HG02852 (cell line): ENCODE data around the gene NUDT1.

Experiments used
- ATAC-seq: cut with Tn5 transposase; IDR thresholded peaks from one replicate; pipeline ENCODE4 v1.9.1; 2021; ENCODE audit warnings: mild to moderate bottlenecking, moderate library complexity; ENCODE audit not compliant: unreplicated experiment

NUDT1 gene

GRCh38 chr7:2222516-2222915 lies 19.5 kb upstream of the NUDT1 start:
- no peak for ATAC-seq

DNA sequence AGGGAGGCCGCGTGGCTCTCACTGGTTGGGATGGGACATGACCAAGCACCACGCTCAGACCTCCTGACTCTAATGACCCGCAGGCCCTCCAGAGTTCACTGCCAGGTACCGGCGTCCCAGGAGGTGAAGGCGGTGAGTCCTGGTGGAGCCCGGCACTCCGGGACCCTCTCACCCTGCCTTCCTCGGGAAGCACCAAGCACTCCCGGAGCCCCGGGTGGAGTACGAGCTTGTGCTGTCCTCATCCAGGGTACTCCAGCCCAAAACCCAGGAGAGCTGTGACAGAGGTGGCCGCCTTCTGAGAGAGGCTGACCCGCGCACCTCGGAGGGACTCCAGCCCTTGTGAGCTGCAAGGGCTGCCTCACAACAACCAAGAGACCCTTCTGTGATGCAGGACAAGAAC lies 18.7 kb upstream of the NUDT1 start:
- ATAC-seq = no peak

DNA sequence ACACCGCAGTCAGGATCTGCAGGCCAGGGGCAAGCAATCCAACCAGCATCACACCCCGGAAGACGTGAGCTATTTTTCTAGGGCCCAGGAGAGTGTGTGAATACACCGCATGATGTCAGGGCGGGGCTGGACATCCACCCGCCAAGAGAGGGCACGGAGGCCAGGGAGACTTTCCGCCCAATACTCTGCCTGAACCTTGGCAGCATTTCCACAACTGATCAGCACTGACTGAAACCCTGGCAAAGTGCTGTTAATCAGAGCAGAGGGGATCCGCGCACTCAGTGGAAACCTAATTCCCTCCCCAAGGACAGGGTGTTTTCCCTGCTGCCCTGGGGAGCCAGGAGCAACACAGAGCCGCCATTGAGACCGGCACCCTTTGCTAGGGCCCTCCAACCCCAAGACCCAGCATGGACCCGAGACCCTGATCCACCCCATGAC lies 17.5 kb upstream of the NUDT1 start:
- ATAC-seq = no peak

DNA sequence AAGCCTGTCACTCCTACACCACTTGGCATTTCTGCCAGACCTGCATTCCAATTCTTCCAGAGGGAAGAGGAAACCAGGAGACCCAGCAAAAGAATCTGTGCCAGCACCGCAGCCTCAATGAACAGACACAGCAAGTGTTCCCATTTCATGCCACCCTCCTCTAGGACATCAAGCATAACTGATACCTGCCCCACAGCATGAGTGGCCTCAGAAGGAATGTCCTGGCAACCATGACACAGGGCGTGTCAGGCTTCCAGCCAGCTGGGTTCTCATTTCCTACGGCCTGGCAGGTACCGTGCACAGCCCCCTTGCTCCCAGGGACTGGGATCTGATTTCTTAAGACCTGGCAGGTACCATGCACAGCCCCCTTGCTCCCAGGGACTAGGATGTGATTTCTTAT lies 17.1 kb upstream of the NUDT1 start:
- no peak for ATAC-seq

DNA sequence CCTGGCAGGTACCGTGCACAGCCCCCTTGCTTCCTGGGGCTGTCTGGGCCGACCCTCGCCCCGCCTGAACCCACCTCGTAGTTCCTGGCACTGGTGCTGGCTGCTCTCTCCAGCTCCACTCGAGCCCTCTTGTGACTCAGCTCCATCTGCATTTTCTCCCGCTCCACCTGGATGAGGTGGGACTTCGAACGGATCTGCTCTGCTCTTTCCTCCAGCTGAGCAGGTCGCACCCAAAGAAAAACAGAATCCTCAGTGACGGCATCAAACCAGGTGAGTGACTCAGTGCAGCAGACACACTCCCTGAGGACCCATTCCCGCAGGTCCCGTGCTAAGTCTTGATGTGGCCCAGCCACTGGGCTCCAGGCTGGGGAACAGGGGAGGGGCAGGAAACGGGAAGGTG lies 16.7 kb upstream of the NUDT1 start:
- ATAC-seq = no peak

- ATAC-seq = no peak
These were observed 16.2 kb upstream of the NUDT1 start for GRCh38 chr7:2225830-2226229.

GRCh38 chr7:2227699-2228098 lies 14.3 kb upstream of the NUDT1 start:
- no peak for ATAC-seq

- no peak for ATAC-seq
These were observed 13.1 kb upstream of the NUDT1 start for GRCh38 chr7:2228921-2229320.

- no peak for ATAC-seq
These were observed 12.6 kb upstream of the NUDT1 start for GRCh38 chr7:2229467-2229866.

DNA sequence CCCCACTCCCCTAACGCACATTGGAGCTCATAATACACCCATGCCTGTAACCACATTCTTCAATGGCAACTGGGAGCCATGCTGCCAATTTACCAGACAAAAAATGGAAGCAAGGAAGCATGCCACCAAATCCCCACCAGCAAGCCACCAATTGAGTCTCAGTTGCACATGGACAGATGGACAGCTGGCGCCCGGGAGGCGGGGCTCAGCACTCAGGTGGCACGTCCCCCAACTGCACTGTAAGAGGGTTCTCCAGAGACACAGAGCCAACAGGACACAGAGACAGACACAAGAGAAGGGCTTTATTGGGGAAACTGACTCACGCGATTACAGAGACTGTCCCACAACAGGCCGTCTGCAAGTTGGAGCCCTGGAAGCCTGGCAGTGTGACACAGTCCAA lies 11.8 kb upstream of the NUDT1 start:
- no peak for ATAC-seq

- ATAC-seq = no peak
These were observed 11.1 kb upstream of the NUDT1 start for GRCh38 chr7:2230882-2231281.

- ATAC-seq = peak; percentile 31
These were observed 9.8 kb upstream of the NUDT1 start for GRCh38 chr7:2231992-2232765.

DNA sequence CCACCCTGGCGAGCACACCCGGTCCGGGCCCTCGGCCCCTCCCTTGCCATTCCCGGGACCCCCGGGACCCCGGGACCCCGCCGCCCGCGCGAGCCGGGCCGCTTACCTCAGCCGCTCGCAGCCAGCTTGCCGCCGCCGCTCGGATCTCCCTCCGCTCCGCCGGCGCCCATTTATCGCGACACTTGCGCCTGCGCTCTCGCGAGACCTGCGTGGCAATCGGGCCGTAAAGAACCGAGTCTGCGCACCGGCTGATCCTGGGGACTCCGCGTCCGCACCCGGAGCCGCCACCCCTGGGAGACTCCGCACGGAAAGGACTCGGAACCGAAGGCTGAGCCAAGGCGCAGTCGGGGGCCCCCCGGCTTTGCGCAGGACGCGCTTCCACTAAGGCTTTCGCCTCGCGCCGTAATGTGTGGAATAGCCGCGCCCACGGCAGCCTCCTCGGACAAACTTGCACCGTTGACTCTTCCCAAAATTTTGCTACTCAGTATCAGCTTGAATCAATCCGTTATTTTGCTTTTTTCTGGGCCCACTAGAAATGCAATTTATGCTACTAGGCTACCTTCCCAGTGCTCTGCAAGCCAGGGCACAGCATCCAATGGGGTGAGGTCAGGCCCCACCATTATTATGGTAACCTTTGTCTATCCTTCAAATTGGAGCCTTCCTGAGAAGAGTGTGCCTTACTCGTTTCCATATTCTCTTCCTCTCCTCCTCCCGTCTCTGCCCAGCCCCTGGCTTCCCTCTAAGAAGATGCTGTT lies 9.1 kb upstream of the NUDT1 start, which contains the start of gene MAD1L1:
TSS of gene MAD1L1 (minus strand) at position 180 of the 755 bp plus-strand sequence. CDS start 2,812 bp downstream, outside the sequence.
- peak; percentile 72 for ATAC-seq

DNA sequence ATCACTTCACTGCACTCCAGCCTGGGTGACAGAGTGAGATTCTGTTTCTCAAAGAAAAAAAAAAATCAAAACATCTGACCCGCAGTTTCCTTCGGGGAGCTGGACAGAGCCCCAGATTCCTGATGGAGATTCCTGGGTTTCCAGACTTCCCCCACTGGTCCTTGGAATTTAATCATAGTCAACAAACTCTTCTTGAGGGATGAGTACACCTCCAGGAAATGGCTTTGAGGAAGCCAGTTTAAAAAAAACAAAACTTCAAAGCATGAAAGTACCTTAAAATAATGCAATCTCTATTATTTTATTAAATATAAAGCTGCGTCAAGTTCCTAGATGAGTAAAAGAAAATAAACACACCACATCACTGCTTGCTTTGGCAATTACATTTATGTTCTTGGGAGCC lies 8.1 kb upstream of the NUDT1 start:
- ATAC-seq = no peak

GRCh38 chr7:2237109-2237602 lies 4.9 kb upstream of the NUDT1 start:
- peak; percentile 61 for ATAC-seq

GRCh38 chr7:2239242-2239641 lies 2.8 kb upstream of the NUDT1 start:
- ATAC-seq = no peak

- no peak for ATAC-seq
These were observed 759 bp downstream of the NUDT1 start for GRCh38 chr7:2242541-2243429.

DNA sequence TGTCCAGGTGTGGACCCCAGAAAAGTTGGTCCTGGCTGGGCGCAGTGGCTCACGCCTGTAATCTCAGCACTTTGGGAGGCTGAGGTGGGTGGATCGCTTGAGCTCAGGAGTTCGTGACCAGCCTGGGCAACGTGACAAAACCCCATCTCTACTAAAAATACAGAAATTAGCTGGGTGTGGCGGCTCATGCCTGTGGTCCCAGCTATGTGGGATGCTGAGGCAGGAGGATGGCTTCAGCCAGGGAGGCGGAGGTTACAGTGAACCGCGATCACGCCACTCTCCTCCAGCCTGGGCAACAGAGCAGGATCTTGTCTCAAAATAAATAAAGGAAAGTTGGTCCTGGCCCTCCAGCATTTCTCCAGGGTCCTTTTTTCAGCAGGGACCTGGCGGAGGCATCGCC lies 1.4 kb downstream of the NUDT1 start:
- ATAC-seq = no peak

DNA sequence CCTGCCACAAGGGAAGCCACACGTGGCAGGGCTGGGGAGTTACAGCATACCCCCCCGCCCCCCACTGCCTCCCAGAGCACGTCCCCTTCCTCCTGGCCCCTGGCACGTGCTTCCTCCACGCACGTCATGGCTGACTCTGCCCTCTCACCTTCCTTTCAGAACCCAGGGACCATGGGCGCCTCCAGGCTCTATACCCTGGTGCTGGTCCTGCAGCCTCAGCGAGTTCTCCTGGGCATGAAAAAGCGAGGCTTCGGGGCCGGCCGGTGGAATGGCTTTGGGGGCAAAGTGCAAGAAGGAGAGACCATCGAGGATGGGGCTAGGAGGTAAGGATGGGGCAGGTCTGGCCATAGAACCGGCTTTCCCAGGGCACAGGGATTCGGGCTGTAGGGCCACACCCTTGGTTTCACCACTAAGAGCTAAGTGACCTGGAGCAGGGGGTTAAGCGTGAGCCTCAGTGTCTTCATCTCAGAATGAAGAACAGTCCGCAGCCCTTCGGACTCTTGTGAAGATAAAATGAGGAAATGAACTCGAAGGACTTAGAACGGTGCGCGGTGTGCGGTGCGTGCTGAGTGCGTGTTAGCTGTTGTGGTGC lies 2.5 kb downstream of the NUDT1 start:
- no peak for ATAC-seq

GRCh38 chr7:2245883-2246675 lies 4.1 kb downstream of the NUDT1 start:
- no peak for ATAC-seq
